Left lobe of liver (tissue), 2 donors: ENCODE measurements around the gene CACNA2D1. TPM values are rescaled to one million over a fixed set of nuclear protein-coding genes. Genes with fewer than 3 reads are reported as not detected.

Experiments
- ATAC-seq: fragments of 200-7000 bp; cut with Tn5 transposase; one replicate; pipeline ENCODE4 v1.9.1; 2020; ENCODE audit warnings: mild to moderate bottlenecking, moderate library complexity
- DNase-seq: peaks from one replicate; pipeline ENCODE4 v3.0.0-alpha.2; 2020; ENCODE audit warnings: low spot score
- total RNA-seq: library from RNA; stranded (reverse); gene quantifications from one replicate; pipeline ENCODE4 v1.2.1, GENCODE V29; 2021
- donor health status: DM: no; HTN: no; CAD: no; lungs with moderate emphysema.
- donor health status: DM: no; HTN: yes; CAD: no.

CACNA2D1 gene
- total RNA-seq, 1 donor from 2014 or later, result 0.91 TPM

DNA sequence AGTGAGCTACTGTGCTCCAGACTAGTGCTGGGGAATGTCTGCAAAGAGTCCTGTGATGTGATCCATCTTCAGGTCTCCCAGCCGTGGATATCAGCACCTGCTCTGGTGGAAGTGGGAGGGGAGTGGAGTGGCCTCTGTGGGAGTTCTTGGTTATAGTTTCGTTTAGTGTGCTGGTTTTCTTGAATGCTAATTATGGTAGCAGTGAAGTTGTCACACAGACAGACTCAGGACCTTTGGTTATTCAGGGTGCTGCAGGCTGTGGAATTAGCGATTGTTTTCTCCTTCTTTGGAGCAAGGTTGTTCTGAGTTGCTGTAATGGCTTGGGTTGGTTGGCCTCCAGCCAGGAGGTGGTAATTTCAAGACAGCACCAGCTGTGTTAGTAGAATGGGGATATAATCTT is 541.0 kb downstream of the CACNA2D1 start:
- DNase-seq (no peak), ATAC-seq (no peak)
